ENCODE measurements around the gene ATG4C.

DNA sequence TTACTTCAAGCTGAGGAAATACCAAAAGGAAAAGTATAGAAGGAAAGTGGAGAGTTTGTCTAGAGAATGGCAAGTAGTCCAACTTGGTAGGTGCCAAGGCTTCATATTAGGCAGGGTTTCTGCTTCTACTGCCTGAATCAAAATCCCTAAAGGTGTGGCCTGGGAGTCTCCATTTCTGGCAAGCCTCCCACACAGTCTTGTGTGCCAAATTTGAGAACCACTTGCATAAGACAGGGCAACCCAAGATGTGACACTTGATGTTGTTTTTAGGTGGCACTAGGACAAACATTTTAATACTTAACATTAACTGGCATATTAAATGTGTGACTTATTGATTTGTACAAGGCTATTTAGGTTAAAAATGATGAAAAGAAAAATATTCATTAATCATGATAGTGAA lies 60.1 kb downstream of the ATG4C start:
- TF ChIP-seq, protein P1, sequence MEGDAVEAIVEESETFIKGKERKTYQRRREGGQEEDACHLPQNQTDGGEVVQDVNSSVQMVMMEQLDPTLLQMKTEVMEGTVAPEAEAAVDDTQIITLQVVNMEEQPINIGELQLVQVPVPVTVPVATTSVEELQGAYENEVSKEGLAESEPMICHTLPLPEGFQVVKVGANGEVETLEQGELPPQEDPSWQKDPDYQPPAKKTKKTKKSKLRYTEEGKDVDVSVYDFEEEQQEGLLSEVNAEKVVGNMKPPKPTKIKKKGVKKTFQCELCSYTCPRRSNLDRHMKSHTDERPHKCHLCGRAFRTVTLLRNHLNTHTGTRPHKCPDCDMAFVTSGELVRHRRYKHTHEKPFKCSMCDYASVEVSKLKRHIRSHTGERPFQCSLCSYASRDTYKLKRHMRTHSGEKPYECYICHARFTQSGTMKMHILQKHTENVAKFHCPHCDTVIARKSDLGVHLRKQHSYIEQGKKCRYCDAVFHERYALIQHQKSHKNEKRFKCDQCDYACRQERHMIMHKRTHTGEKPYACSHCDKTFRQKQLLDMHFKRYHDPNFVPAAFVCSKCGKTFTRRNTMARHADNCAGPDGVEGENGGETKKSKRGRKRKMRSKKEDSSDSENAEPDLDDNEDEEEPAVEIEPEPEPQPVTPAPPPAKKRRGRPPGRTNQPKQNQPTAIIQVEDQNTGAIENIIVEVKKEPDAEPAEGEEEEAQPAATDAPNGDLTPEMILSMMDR (IDR thresholded peaks at IDR 0.05) = no peak
- TF ChIP-seq POLR2A (IDR thresholded peaks at IDR 0.05) = no peak
